Measurements from ENCODE around the gene ABHD11.

DNA sequence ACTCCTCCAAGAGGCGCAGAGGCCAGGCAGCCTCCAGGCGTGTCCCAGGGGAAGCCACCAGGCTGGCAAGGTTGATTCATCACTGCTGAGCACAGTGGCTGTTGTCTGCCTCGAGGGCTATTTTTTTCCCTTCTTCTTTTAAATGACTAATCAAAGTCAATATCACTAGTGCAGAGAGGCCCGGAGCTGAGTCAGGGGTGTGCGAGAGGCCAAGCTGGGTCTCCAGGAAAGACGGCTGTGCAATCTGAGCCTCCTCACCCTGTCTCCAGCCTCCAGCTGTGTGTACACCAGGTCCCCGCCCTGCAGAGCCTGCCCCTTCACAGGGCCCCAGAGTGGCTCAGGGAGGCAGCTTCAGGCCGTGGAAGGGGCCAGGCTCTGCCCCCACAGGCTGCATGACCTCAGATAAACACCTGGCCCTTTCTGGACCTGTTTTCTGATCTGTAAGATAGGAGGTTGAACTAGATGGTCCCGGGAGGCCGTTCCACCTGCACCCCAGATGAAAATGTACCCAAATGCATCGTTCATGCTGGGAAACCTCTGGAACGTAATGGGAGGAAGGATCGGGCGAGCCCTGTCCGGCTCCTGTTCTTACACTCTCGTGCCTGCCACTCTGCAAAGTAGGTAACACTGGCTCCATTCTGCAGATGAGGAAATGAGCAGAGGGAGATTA, 22.8 kb downstream of the ABHD11 start:
- TF ChIP-seq, protein P1, sequence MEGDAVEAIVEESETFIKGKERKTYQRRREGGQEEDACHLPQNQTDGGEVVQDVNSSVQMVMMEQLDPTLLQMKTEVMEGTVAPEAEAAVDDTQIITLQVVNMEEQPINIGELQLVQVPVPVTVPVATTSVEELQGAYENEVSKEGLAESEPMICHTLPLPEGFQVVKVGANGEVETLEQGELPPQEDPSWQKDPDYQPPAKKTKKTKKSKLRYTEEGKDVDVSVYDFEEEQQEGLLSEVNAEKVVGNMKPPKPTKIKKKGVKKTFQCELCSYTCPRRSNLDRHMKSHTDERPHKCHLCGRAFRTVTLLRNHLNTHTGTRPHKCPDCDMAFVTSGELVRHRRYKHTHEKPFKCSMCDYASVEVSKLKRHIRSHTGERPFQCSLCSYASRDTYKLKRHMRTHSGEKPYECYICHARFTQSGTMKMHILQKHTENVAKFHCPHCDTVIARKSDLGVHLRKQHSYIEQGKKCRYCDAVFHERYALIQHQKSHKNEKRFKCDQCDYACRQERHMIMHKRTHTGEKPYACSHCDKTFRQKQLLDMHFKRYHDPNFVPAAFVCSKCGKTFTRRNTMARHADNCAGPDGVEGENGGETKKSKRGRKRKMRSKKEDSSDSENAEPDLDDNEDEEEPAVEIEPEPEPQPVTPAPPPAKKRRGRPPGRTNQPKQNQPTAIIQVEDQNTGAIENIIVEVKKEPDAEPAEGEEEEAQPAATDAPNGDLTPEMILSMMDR (IDR thresholded peaks at IDR 0.05), result no peak
- TF ChIP-seq POLR2A (IDR thresholded peaks at IDR 0.05), result no peak

All from gastroesophageal sphincter (tissue), 3 donors.